ENCODE results near the gene PTPRCAP.

The PTPRCAP gene

DNA sequence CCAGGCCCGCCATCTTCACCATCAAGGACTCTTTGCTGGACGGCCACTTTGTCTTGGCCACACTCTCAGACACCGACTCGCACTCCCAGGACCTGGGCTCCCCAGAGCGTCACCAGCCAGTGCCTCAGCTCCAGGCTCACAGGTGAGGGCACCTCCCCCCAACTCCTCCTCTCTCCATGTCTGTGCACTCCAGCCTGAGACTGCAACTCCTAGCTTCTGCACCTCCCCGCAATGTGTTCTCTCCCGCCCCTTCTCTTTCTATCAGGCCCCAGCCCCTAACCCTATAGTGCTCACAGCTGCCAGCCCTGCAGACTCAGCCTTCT is 41.3 kb downstream of the PTPRCAP start:
- no peaks in the 10 kb centered on the region for H3K36me3 ChIP-seq (replicated peaks; ENCODE audit: insufficient read depth, low read length)
- TF ChIP-seq EZH2 (optimal IDR thresholded peaks at IDR 0.05; ENCODE audit: low read depth, low read length) (no peak), EZH2phosphoT487 (IDR thresholded peaks at IDR 0.05; ENCODE audit: low read length) (no peak), CTCF (IDR thresholded peaks at IDR 0.05; ENCODE audit: low read length) (no peak)
- no peak overlapping the region for H3K9ac ChIP-seq (ENCODE audit: low read length)
- H3K27ac ChIP-seq (ENCODE audit: low read length) = no peak overlapping the region
- H3K9me3 ChIP-seq (replicated peaks; ENCODE audit: insufficient read depth, low read length) = no peaks in the 10 kb centered on the region
- no peaks in the 10 kb centered on the region for H4K20me1 ChIP-seq (ENCODE audit: insufficient read depth, low read length)
- no peak for DNase-seq
- peaks cover 88% of the 10 kb centered on the region for H3K79me2 ChIP-seq (ENCODE audit: low read length)
- H3K4me3 ChIP-seq (ENCODE audit: low read length) = no peak overlapping the region
- no peak overlapping the region for H2AFZ ChIP-seq (ENCODE audit: low read length)
- H3K27me3 ChIP-seq (replicated peaks; ENCODE audit: insufficient read depth, low read length) = no peaks in the 10 kb centered on the region
- H3K4me2 ChIP-seq (ENCODE audit: low read depth, low read length) = no peak overlapping the region
- peaks cover 9% of the 10 kb centered on the region; the same call in 1 of the 2 replicates for H3K4me1 ChIP-seq (ENCODE audit: low read length)
- H3F3A ChIP-seq (ENCODE audit: insufficient read depth, low read length) = peaks cover 12% of the 10 kb centered on the region
- no peaks in the 10 kb centered on the region for H3K9me2 ChIP-seq (replicated peaks; ENCODE audit: insufficient read depth, low read length)

GRCh38 chr11:67395555-67396258 is 41.8 kb downstream of the PTPRCAP start:
- Histone ChIP-seq H3K4me3 (ENCODE audit: low read length) (no peak overlapping the region), H3F3A (ENCODE audit: insufficient read depth, low read length) (peaks cover 14% of the 10 kb centered on the region), H3K4me2 (ENCODE audit: low read depth, low read length) (no peak overlapping the region), H3K27ac (ENCODE audit: low read length) (no peak overlapping the region), H2AFZ (ENCODE audit: low read length) (no peak overlapping the region), H4K20me1 (ENCODE audit: insufficient read depth, low read length) (no peaks in the 10 kb centered on the region), H3K9me3 (replicated peaks; ENCODE audit: insufficient read depth, low read length) (no peaks in the 10 kb centered on the region), H3K79me2 (ENCODE audit: low read length) (peaks cover 85% of the 10 kb centered on the region), H3K9me2 (replicated peaks; ENCODE audit: insufficient read depth, low read length) (no peaks in the 10 kb centered on the region), H3K36me3 (replicated peaks; ENCODE audit: insufficient read depth, low read length) (no peaks in the 10 kb centered on the region), H3K27me3 (replicated peaks; ENCODE audit: insufficient read depth, low read length) (no peaks in the 10 kb centered on the region), H3K4me1 (ENCODE audit: low read length) (peaks cover 9% of the 10 kb centered on the region; the same call in 1 of the 2 replicates), H3K9ac (ENCODE audit: low read length) (no peak overlapping the region)
- TF ChIP-seq EZH2 (optimal IDR thresholded peaks at IDR 0.05; ENCODE audit: low read depth, low read length) = no peak
- TF ChIP-seq EZH2phosphoT487 (IDR thresholded peaks at IDR 0.05; ENCODE audit: low read length) = no peak
- TF ChIP-seq CTCF (IDR thresholded peaks at IDR 0.05; ENCODE audit: low read length) = no peak
- DNase-seq = no peak

DNA sequence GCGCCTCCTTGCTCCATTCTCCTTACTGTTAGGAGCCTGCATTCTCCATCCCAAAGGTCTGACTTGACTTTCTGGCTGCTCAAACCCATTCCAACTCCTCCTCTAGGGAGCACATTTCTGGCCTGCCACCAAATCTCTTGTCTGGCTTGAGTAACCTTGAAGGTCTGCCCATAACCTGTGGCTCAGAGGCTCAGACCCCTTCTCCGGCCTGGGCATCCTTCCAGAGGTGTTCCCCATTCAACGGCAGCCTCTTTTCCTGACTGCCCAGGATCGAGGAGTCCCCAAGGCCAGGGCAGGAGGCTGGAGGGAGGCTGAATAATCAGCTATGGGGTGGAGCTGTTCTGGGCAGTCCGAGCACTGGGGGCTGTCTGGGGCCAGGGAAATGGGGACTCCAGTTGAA is 43.5 kb downstream of the PTPRCAP start:
- Histone ChIP-seq H3K9ac (ENCODE audit: low read length) (no peak overlapping the region), H4K20me1 (ENCODE audit: insufficient read depth, low read length) (no peaks in the 10 kb centered on the region), H3K27me3 (replicated peaks; ENCODE audit: insufficient read depth, low read length) (no peaks in the 10 kb centered on the region)

More for the DNA sequence above, 43.5 kb downstream of the PTPRCAP start:
- Histone ChIP-seq H3K9me2 (replicated peaks; ENCODE audit: insufficient read depth, low read length) (no peaks in the 10 kb centered on the region), H3K36me3 (replicated peaks; ENCODE audit: insufficient read depth, low read length) (no peaks in the 10 kb centered on the region), H3K9me3 (replicated peaks; ENCODE audit: insufficient read depth, low read length) (no peaks in the 10 kb centered on the region), H3K4me3 (ENCODE audit: low read length) (no peak overlapping the region), H2AFZ (ENCODE audit: low read length) (no peak overlapping the region), H3F3A (ENCODE audit: insufficient read depth, low read length) (peaks cover 19% of the 10 kb centered on the region), H3K4me2 (ENCODE audit: low read depth, low read length) (no peak overlapping the region), H3K27ac (ENCODE audit: low read length) (no peak overlapping the region), H3K4me1 (ENCODE audit: low read length) (peaks cover 9% of the 10 kb centered on the region), H3K79me2 (ENCODE audit: low read length) (peaks cover 73% of the 10 kb centered on the region)
- no peak for DNase-seq
- TF ChIP-seq CTCF (IDR thresholded peaks at IDR 0.05; ENCODE audit: low read length) (no peak), EZH2 (optimal IDR thresholded peaks at IDR 0.05; ENCODE audit: low read depth, low read length) (no peak), EZH2phosphoT487 (IDR thresholded peaks at IDR 0.05; ENCODE audit: low read length) (no peak)

Measured in MM.1S (cell line).